ENCODE data around the gene GFRA1.
"Not testable (repeated sequence)": the region's sequence is repeated elsewhere in the genome, so short reads cannot be mapped to it uniquely, and the experiment has no call there.

The GFRA1 gene

GRCh38 chr10:116055252-116055916 is 217.6 kb downstream of the GFRA1 start:
- Histone ChIP-seq H3K9me3 (ENCODE audit: control insufficient read depth, low read length) (no peaks in the 10 kb centered on the region), H3K4me3 (ENCODE audit: low read length) (no peak overlapping the region), H3K36me3 (ENCODE audit: control insufficient read depth, insufficient read depth, low read length) (no peaks in the 10 kb centered on the region), H3K9ac (ENCODE audit: low read length) (no peak overlapping the region), H3K4me1 (ENCODE audit: control insufficient read depth, insufficient read depth, low read length) (no peaks in the 10 kb centered on the region), H3K27me3 (ENCODE audit: control insufficient read depth, insufficient read depth, low read length) (no peaks in the 10 kb centered on the region)

- no peaks in the 10 kb centered on the region for H3K27me3 ChIP-seq (ENCODE audit: control insufficient read depth, insufficient read depth, low read length)
- no peak overlapping the region for H3K9ac ChIP-seq (ENCODE audit: low read length)
- no peaks in the 10 kb centered on the region for H3K4me1 ChIP-seq (ENCODE audit: control insufficient read depth, insufficient read depth, low read length)
Measured at GRCh38 chr10:116053910-116054309, 219.1 kb downstream of the GFRA1 start.

GRCh38 chr10:116053009-116053730 is 219.8 kb downstream of the GFRA1 start:
- not testable (repeated sequence) for H3K9me3 ChIP-seq (ENCODE audit: control insufficient read depth, low read length); H3K9ac ChIP-seq (ENCODE audit: low read length); H3K27me3 ChIP-seq (ENCODE audit: control insufficient read depth, insufficient read depth, low read length); H3K4me3 ChIP-seq (ENCODE audit: low read length); H3K36me3 ChIP-seq (ENCODE audit: control insufficient read depth, insufficient read depth, low read length); H3K4me1 ChIP-seq (ENCODE audit: control insufficient read depth, insufficient read depth, low read length)

More at GRCh38 chr10:116053910-116054309, 219.1 kb downstream of the GFRA1 start:
- Histone ChIP-seq H3K36me3 (ENCODE audit: control insufficient read depth, insufficient read depth, low read length) (no peaks in the 10 kb centered on the region), H3K9me3 (ENCODE audit: control insufficient read depth, low read length) (no peaks in the 10 kb centered on the region), H3K4me3 (ENCODE audit: low read length) (no peak overlapping the region)

GRCh38 chr10:116052522-116052921 is 220.5 kb downstream of the GFRA1 start:
- H3K4me1 ChIP-seq (ENCODE audit: control insufficient read depth, insufficient read depth, low read length); H3K9ac ChIP-seq (ENCODE audit: low read length); H3K36me3 ChIP-seq (ENCODE audit: control insufficient read depth, insufficient read depth, low read length); H3K9me3 ChIP-seq (ENCODE audit: control insufficient read depth, low read length); H3K27me3 ChIP-seq (ENCODE audit: control insufficient read depth, insufficient read depth, low read length); H3K4me3 ChIP-seq (ENCODE audit: low read length): not testable (repeated sequence)

- Histone ChIP-seq H3K9me3 (ENCODE audit: control insufficient read depth, low read length) (no peaks in the 10 kb centered on the region), H3K4me3 (ENCODE audit: low read length) (no peak overlapping the region), H3K9ac (ENCODE audit: low read length) (no peak overlapping the region)
Measured at GRCh38 chr10:116049974-116050304, 223.1 kb downstream of the GFRA1 start.

GRCh38 chr10:116049158-116049973 is 223.6 kb downstream of the GFRA1 start:
- H3K27me3 ChIP-seq (ENCODE audit: control insufficient read depth, insufficient read depth, low read length) = no peaks in the 10 kb centered on the region
- H3K4me1 ChIP-seq (ENCODE audit: control insufficient read depth, insufficient read depth, low read length) = no peaks in the 10 kb centered on the region
- no peak overlapping the region for H3K4me3 ChIP-seq (ENCODE audit: low read length)
- H3K9me3 ChIP-seq (ENCODE audit: control insufficient read depth, low read length) = no peaks in the 10 kb centered on the region
- no peaks in the 10 kb centered on the region for H3K36me3 ChIP-seq (ENCODE audit: control insufficient read depth, insufficient read depth, low read length)
- H3K9ac ChIP-seq (ENCODE audit: low read length) = no peak overlapping the region

More at GRCh38 chr10:116049974-116050304, 223.1 kb downstream of the GFRA1 start:
- Histone ChIP-seq H3K36me3 (ENCODE audit: control insufficient read depth, insufficient read depth, low read length) (no peaks in the 10 kb centered on the region), H3K4me1 (ENCODE audit: control insufficient read depth, insufficient read depth, low read length) (no peaks in the 10 kb centered on the region), H3K27me3 (ENCODE audit: control insufficient read depth, insufficient read depth, low read length) (no peaks in the 10 kb centered on the region)

- Histone ChIP-seq H3K9me3 (ENCODE audit: control insufficient read depth, low read length) (no peaks in the 10 kb centered on the region), H3K4me3 (ENCODE audit: low read length) (no peak overlapping the region), H3K9ac (ENCODE audit: low read length) (no peak overlapping the region), H3K27me3 (ENCODE audit: control insufficient read depth, insufficient read depth, low read length) (no peaks in the 10 kb centered on the region), H3K4me1 (ENCODE audit: control insufficient read depth, insufficient read depth, low read length) (no peaks in the 10 kb centered on the region), H3K36me3 (ENCODE audit: control insufficient read depth, insufficient read depth, low read length) (no peaks in the 10 kb centered on the region)
Measured at GRCh38 chr10:116045366-116046356, 227.3 kb downstream of the GFRA1 start.

- Histone ChIP-seq H3K27me3 (ENCODE audit: control insufficient read depth, insufficient read depth, low read length) (no peaks in the 10 kb centered on the region), H3K9me3 (ENCODE audit: control insufficient read depth, low read length) (no peaks in the 10 kb centered on the region), H3K36me3 (ENCODE audit: control insufficient read depth, insufficient read depth, low read length) (no peaks in the 10 kb centered on the region), H3K4me3 (ENCODE audit: low read length) (no peak overlapping the region), H3K9ac (ENCODE audit: low read length) (no peak overlapping the region), H3K4me1 (ENCODE audit: control insufficient read depth, insufficient read depth, low read length) (no peaks in the 10 kb centered on the region)
Measured at GRCh38 chr10:116044801-116045248, 228.2 kb downstream of the GFRA1 start.

- H3K9me3 ChIP-seq (ENCODE audit: control insufficient read depth, low read length) = no peaks in the 10 kb centered on the region
Measured at GRCh38 chr10:116043861-116044260, 229.1 kb downstream of the GFRA1 start.

GRCh38 chr10:116043304-116043703 is 229.7 kb downstream of the GFRA1 start:
- Histone ChIP-seq H3K36me3 (ENCODE audit: control insufficient read depth, insufficient read depth, low read length) (no peaks in the 10 kb centered on the region), H3K27me3 (ENCODE audit: control insufficient read depth, insufficient read depth, low read length) (no peaks in the 10 kb centered on the region), H3K4me1 (ENCODE audit: control insufficient read depth, insufficient read depth, low read length) (no peaks in the 10 kb centered on the region), H3K4me3 (ENCODE audit: low read length) (no peak overlapping the region), H3K9ac (ENCODE audit: low read length) (no peak overlapping the region), H3K9me3 (ENCODE audit: control insufficient read depth, low read length) (no peaks in the 10 kb centered on the region)

More at GRCh38 chr10:116043861-116044260, 229.1 kb downstream of the GFRA1 start:
- Histone ChIP-seq H3K36me3 (ENCODE audit: control insufficient read depth, insufficient read depth, low read length) (no peaks in the 10 kb centered on the region), H3K4me1 (ENCODE audit: control insufficient read depth, insufficient read depth, low read length) (no peaks in the 10 kb centered on the region), H3K4me3 (ENCODE audit: low read length) (no peak overlapping the region), H3K9ac (ENCODE audit: low read length) (no peak overlapping the region), H3K27me3 (ENCODE audit: control insufficient read depth, insufficient read depth, low read length) (no peaks in the 10 kb centered on the region)

- no peaks in the 10 kb centered on the region for H3K36me3 ChIP-seq (ENCODE audit: control insufficient read depth, insufficient read depth, low read length)
- no peaks in the 10 kb centered on the region for H3K9me3 ChIP-seq (ENCODE audit: control insufficient read depth, low read length)
- H3K9ac ChIP-seq (ENCODE audit: low read length) = no peak overlapping the region
- no peaks in the 10 kb centered on the region for H3K4me1 ChIP-seq (ENCODE audit: control insufficient read depth, insufficient read depth, low read length)
- H3K27me3 ChIP-seq (ENCODE audit: control insufficient read depth, insufficient read depth, low read length) = no peaks in the 10 kb centered on the region
- no peak overlapping the region for H3K4me3 ChIP-seq (ENCODE audit: low read length)
Measured at GRCh38 chr10:116041948-116042347, 231.1 kb downstream of the GFRA1 start.

All from mucosa of stomach (tissue), 1 donor.